MM.1S (cell line): Measurements from ENCODE around the gene DSCAM.
"Not testable (repeated sequence)": the region's sequence is repeated elsewhere in the genome, so short reads cannot be mapped to it uniquely, and the experiment has no call there.

Experiments used
- DNase-seq: peaks from one replicate; pipeline ENCODE4 v3.0.0-alpha.2; 2015
- H2AFZ ChIP-seq: fragments of 300-600 bp; sonication (generic); 2 replicates; pipeline ENCODE4 v1.6.0; 2016; ENCODE audit warnings: antibody characterized with exemption, low read length
- H3F3A ChIP-seq: fragments of 300-600 bp; sonication (generic); 2 replicates; pipeline ENCODE4 v1.6.1; 2016; ENCODE audit warnings: mild to moderate bottlenecking, antibody characterized with exemption, low read length, moderate library complexity, mixed read lengths; ENCODE audit not compliant: insufficient read depth
- H3K27ac ChIP-seq: fragments of 300-600 bp; sonication (generic); 2 replicates; pipeline ENCODE4 v1.5.1; 2016; ENCODE audit warnings: mild to moderate bottlenecking, low read length
- H3K27me3 ChIP-seq: fragments of 300-600 bp; sonication (generic); replicated peaks from 2 replicates; pipeline ENCODE4 v1.6.0; 2016; ENCODE audit warnings: low read length; ENCODE audit not compliant: insufficient read depth
- H3K36me3 ChIP-seq: fragments of 300-600 bp; sonication (generic); replicated peaks from 2 replicates; pipeline ENCODE4 v1.6.1; 2016; ENCODE audit warnings: mild to moderate bottlenecking, low read length, mixed read lengths; ENCODE audit not compliant: insufficient read depth
- H3K4me1 ChIP-seq: fragments of 300-600 bp; sonication (generic); 2 replicates; pipeline ENCODE4 v1.6.1; 2016; ENCODE audit warnings: low read length, mixed read lengths
- H3K4me2 ChIP-seq: fragments of 300-600 bp; sonication (generic); 2 replicates; pipeline ENCODE4 v1.6.0; 2016; ENCODE audit warnings: low read depth, low read length
- H3K4me3 ChIP-seq: fragments of 300-600 bp; sonication (generic); 2 replicates; pipeline ENCODE4 v1.5.1; 2016; ENCODE audit warnings: low read length, mixed read lengths
- H3K79me2 ChIP-seq: fragments of 300-600 bp; sonication (generic); 2 replicates; pipeline ENCODE4 v1.6.1; 2016; ENCODE audit warnings: mixed run types, low read length, mixed read lengths
- H3K9ac ChIP-seq: fragments of 300-600 bp; sonication (generic); 2 replicates; pipeline ENCODE4 v1.6.1; 2016; ENCODE audit warnings: low read length, mixed read lengths
- H3K9me2 ChIP-seq: fragments of 300-600 bp; sonication (generic); replicated peaks from 2 replicates; pipeline ENCODE4 v1.6.1; 2016; ENCODE audit warnings: mild to moderate bottlenecking, low read length, mixed read lengths; ENCODE audit not compliant: insufficient read depth
- H3K9me3 ChIP-seq: fragments of 300-600 bp; sonication (generic); replicated peaks from 2 replicates; pipeline ENCODE4 v1.6.1; 2016; ENCODE audit warnings: mild to moderate bottlenecking, low read length, mixed read lengths; ENCODE audit not compliant: insufficient read depth
- H4K20me1 ChIP-seq: fragments of 300-600 bp; sonication (generic); 2 replicates; pipeline ENCODE4 v1.6.1; 2016; ENCODE audit warnings: mild to moderate bottlenecking, low read length, moderate library complexity, mixed read lengths; ENCODE audit not compliant: insufficient read depth
- CTCF ChIP-seq: fragments of 300-600 bp; sonication (generic); IDR thresholded peaks from 2 replicates; pipeline ENCODE4 v1.5.1; 2016; ENCODE audit warnings: antibody characterized with exemption, low read length, mixed read lengths
- EZH2 ChIP-seq: fragments of 300-600 bp; sonication (generic); optimal IDR thresholded peaks from 2 replicates; pipeline ENCODE3; 2017; ENCODE audit warnings: low read depth, mild to moderate bottlenecking, antibody characterized with exemption, low read length, mixed read lengths
- EZH2phosphoT487 ChIP-seq: fragments of 300-600 bp; sonication (generic); IDR thresholded peaks from 2 replicates; pipeline ENCODE4 v1.6.1; 2018; ENCODE audit warnings: antibody characterized with exemption, low read length

DSCAM gene

GRCh38 chr21:40846587-40847411 lies at the start of gene DSCAM:
TSS of gene DSCAM (minus strand) at chr21:40847158. CDS start at chr21:40846661, 497 bp downstream.
- H3K9me3 ChIP-seq: no peaks in the 10 kb centered on the region
- no peaks in the 10 kb centered on the region for H3K36me3 ChIP-seq
- TF ChIP-seq CTCF: no peak
- TF ChIP-seq EZH2: no peak
- no peak for TF ChIP-seq EZH2phosphoT487
- H2AFZ ChIP-seq: no peak within 1 kb of the TSS
- H4K20me1 ChIP-seq: no peaks in the 10 kb centered on the region
- no peak within 1 kb of the TSS for H3K9ac ChIP-seq
- no peaks in the 10 kb centered on the region for H3K27me3 ChIP-seq
- peaks cover 12% of the 10 kb centered on the region for H3K4me1 ChIP-seq
- H3K4me2 ChIP-seq: no peak within 1 kb of the TSS
- no peak for DNase-seq
- H3K79me2 ChIP-seq: no peaks in the 10 kb centered on the region
- H3K4me3 ChIP-seq: no peak within 1 kb of the TSS
- peaks cover 6% of the 10 kb centered on the region for H3F3A ChIP-seq
- no peak within 1 kb of the TSS for H3K27ac ChIP-seq
- no peaks in the 10 kb centered on the region for H3K9me2 ChIP-seq

DNA sequence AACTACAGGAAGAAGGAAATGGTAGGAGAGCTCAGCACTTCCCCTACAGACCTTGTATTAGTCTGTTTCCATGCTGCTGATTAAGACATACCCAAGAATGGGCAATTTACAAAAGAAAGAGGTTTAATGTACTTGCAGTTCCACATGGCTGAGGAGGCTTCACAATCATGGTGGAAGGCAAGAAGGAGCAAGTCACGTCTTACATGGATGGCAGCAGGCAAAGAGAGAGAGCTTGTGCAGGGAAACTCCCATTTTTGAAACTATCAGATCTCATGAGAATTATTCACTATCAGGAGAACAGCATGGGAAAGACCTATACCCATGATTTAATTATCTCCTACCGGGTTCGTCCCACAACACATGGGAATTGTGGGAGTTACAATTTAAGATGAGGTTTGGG lies 48.7 kb upstream of the DSCAM start:
- not testable (repeated sequence) for H3K9ac ChIP-seq, H3K4me2 ChIP-seq, DNase-seq, H2AFZ ChIP-seq, H3K4me3 ChIP-seq, H3K9me2 ChIP-seq, H4K20me1 ChIP-seq, H3K27ac ChIP-seq, H3K4me1 ChIP-seq, H3F3A ChIP-seq, H3K36me3 ChIP-seq, H3K27me3 ChIP-seq, H3K79me2 ChIP-seq, H3K9me3 ChIP-seq

DNA sequence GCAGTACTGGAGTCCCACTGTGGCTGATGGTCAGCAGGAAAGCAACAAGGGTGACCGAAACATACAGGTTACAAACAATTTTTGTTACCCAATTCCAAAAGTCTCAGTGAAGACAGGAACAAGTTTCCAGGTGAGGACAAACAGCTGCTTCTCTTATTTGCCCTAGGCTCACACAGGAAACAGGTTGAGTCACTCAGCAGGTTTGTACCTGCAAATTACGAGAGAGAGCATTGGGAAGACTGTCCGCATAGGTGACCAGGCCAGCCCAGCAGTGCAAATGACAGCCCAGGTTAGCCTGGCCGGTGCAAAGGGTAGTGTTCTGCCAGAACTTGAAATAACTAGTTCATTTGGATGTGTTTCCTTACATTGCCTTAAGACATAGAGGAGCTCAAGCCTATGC lies 40.0 kb upstream of the DSCAM start:
- Histone ChIP-seq H3K4me1 (no peaks in the 10 kb centered on the region), H3K36me3 (no peaks in the 10 kb centered on the region), H3K4me3 (no peak overlapping the region), H3K27ac (no peak overlapping the region), H3K27me3 (no peaks in the 10 kb centered on the region), H3K9me2 (no peaks in the 10 kb centered on the region), H3K9ac (no peak overlapping the region), H3F3A (no peaks in the 10 kb centered on the region), H3K79me2 (no peaks in the 10 kb centered on the region), H3K4me2 (no peak overlapping the region), H3K9me3 (no peaks in the 10 kb centered on the region), H2AFZ (no peak overlapping the region), H4K20me1 (no peaks in the 10 kb centered on the region)
- no peak for DNase-seq
- no peak for TF ChIP-seq EZH2
- no peak for TF ChIP-seq EZH2phosphoT487
- TF ChIP-seq CTCF: no peak

GRCh38 chr21:40886006-40886405 lies 39.0 kb upstream of the DSCAM start:
- H3K4me2 ChIP-seq: no peak overlapping the region
- no peak overlapping the region for H3K9ac ChIP-seq
- no peak overlapping the region for H2AFZ ChIP-seq
- no peak overlapping the region for H3K27ac ChIP-seq
- H3K79me2 ChIP-seq: no peaks in the 10 kb centered on the region
- DNase-seq: no peak
- H3K4me3 ChIP-seq: no peak overlapping the region
- H3K9me3 ChIP-seq: no peaks in the 10 kb centered on the region
- no peaks in the 10 kb centered on the region for H3K9me2 ChIP-seq
- no peaks in the 10 kb centered on the region for H3F3A ChIP-seq
- no peaks in the 10 kb centered on the region for H3K36me3 ChIP-seq
- H3K4me1 ChIP-seq: no peaks in the 10 kb centered on the region
- TF ChIP-seq EZH2 (no peak), EZH2phosphoT487 (no peak), CTCF (no peak)
- H4K20me1 ChIP-seq: no peaks in the 10 kb centered on the region
- no peaks in the 10 kb centered on the region for H3K27me3 ChIP-seq
